ENCODE results near the gene KLHL7. TPM values are rescaled to one million over a fixed set of nuclear protein-coding genes. Genes with fewer than 3 reads are reported as not detected.

Gene KLHL7
- total RNA-seq, 4 donors from 2014 or later: 18.5 to 27.2 (median 26.8) TPM

GRCh38 chr7:23107781-23108180 lies 2.2 kb downstream of the KLHL7 start:
- no peak overlapping the region for H3K27ac ChIP-seq
- H3K9me3 ChIP-seq: no peaks in the 10 kb centered on the region
- 67% methylated on average over 2 of the region's 2 CpGs for WGBS
- TF ChIP-seq POLR2A (IDR thresholded peaks at IDR 0.05): no peak
- TF ChIP-seq EP300 (IDR thresholded peaks at IDR 0.05): no peak
- no peak for TF ChIP-seq POLR2AphosphoS5 (IDR thresholded peaks at IDR 0.05)
- no peaks in the 10 kb centered on the region for H3K27me3 ChIP-seq
- H3K4me3 ChIP-seq: no peak overlapping the region
- no peaks in the 10 kb centered on the region for H3K36me3 ChIP-seq
- no peak for DNase-seq (ENCODE audit: low spot score in 2 of 2)
- H3K4me1 ChIP-seq: peaks cover 31% of the 10 kb centered on the region

DNA sequence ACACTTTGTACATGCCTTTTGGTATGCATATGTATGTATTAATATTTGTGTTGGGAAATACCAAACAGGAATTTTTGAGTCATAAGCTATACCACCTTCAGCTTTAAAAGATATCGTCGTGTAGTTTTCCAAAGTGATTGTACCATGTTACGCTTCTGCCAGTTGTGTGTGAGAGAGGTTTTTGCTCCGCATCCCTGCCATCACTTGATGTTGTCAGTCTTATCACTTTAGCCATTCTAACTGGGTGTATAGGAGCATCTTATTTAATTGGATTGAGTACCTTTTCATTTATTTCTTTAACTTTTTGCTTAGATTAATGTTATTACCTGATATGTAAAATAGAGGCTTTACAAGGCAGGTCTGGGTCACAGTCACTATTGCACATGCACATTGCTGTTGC lies 3.4 kb downstream of the KLHL7 start:
- no peak for DNase-seq (ENCODE audit: low spot score in 2 of 2)
- H3K4me3 ChIP-seq: no peak overlapping the region
- H3K36me3 ChIP-seq: no peaks in the 10 kb centered on the region
- no peak overlapping the region for H3K27ac ChIP-seq
- TF ChIP-seq POLR2AphosphoS5 (IDR thresholded peaks at IDR 0.05): no peak
- TF ChIP-seq POLR2A (IDR thresholded peaks at IDR 0.05): no peak
- TF ChIP-seq EP300 (IDR thresholded peaks at IDR 0.05): no peak
- TF ChIP-seq, protein P1, sequence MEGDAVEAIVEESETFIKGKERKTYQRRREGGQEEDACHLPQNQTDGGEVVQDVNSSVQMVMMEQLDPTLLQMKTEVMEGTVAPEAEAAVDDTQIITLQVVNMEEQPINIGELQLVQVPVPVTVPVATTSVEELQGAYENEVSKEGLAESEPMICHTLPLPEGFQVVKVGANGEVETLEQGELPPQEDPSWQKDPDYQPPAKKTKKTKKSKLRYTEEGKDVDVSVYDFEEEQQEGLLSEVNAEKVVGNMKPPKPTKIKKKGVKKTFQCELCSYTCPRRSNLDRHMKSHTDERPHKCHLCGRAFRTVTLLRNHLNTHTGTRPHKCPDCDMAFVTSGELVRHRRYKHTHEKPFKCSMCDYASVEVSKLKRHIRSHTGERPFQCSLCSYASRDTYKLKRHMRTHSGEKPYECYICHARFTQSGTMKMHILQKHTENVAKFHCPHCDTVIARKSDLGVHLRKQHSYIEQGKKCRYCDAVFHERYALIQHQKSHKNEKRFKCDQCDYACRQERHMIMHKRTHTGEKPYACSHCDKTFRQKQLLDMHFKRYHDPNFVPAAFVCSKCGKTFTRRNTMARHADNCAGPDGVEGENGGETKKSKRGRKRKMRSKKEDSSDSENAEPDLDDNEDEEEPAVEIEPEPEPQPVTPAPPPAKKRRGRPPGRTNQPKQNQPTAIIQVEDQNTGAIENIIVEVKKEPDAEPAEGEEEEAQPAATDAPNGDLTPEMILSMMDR (IDR thresholded peaks at IDR 0.05): no peak
- WGBS: 97% methylated on average over 4 of the region's 4 CpGs
- H3K9me3 ChIP-seq: no peaks in the 10 kb centered on the region
- H3K27me3 ChIP-seq: no peaks in the 10 kb centered on the region
- H3K4me1 ChIP-seq: peaks cover 31% of the 10 kb centered on the region

DNA sequence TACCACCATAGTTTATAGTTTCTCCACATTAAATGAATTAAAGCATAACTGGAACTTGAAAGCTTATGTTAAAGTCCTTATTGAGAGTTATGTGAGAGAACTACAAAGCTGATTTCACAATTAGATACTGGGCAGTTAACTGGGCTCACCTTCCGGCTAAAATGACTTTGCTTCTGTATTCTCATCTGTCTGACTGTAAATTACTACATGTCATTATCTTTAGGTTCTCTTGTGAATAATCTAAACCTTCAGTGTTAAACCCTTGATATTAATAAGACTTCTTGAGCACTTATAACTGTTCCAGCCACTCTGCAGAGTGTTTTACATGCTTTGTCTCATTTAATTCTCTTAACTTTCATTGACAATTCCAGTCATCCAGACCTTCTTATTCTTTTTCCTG lies 3.9 kb downstream of the KLHL7 start:
- no peak overlapping the region for H3K27ac ChIP-seq
- no peaks in the 10 kb centered on the region for H3K9me3 ChIP-seq
- no peaks in the 10 kb centered on the region for H3K36me3 ChIP-seq
- peaks cover 31% of the 10 kb centered on the region for H3K4me1 ChIP-seq
- no peak overlapping the region for H3K4me3 ChIP-seq
- DNase-seq (ENCODE audit: low spot score in 2 of 2): no peak
- WGBS: 95% methylated on average over 1 of the region's 1 CpG
- no peaks in the 10 kb centered on the region for H3K27me3 ChIP-seq
- TF ChIP-seq POLR2AphosphoS5 (IDR thresholded peaks at IDR 0.05): no peak

GRCh38 chr7:23114896-23115295 lies 9.3 kb downstream of the KLHL7 start:
- DNase-seq (ENCODE audit: low spot score in 2 of 2): no peak
- no peak for TF ChIP-seq POLR2AphosphoS5 (IDR thresholded peaks at IDR 0.05)
- no peak for TF ChIP-seq EP300 (IDR thresholded peaks at IDR 0.05)
- no peak for TF ChIP-seq POLR2A (IDR thresholded peaks at IDR 0.05)
- TF ChIP-seq, protein P1 (IDR thresholded peaks at IDR 0.05): no peak
- Histone ChIP-seq H3K4me1 (peaks cover 2% of the 10 kb centered on the region), H3K27me3 (no peaks in the 10 kb centered on the region), H3K36me3 (no peaks in the 10 kb centered on the region), H3K27ac (no peak overlapping the region), H3K4me3 (no peak overlapping the region), H3K9me3 (no peaks in the 10 kb centered on the region)
- 76% methylated on average over 3 of the region's 3 CpGs for WGBS

GRCh38 chr7:23115991-23116390 lies 10.4 kb downstream of the KLHL7 start:
- H3K36me3 ChIP-seq: no peaks in the 10 kb centered on the region
- DNase-seq (ENCODE audit: low spot score in 2 of 2): no peak
- no peak overlapping the region for H3K4me3 ChIP-seq
- H3K4me1 ChIP-seq: no peaks in the 10 kb centered on the region
- TF ChIP-seq EP300 (IDR thresholded peaks at IDR 0.05) (no peak), POLR2AphosphoS5 (IDR thresholded peaks at IDR 0.05) (no peak), POLR2A (IDR thresholded peaks at IDR 0.05) (no peak)
- TF ChIP-seq, protein P1 (IDR thresholded peaks at IDR 0.05): no peak
- no peak overlapping the region for H3K27ac ChIP-seq
- no peaks in the 10 kb centered on the region for H3K9me3 ChIP-seq
- WGBS: 66% methylated on average over 2 of the region's 2 CpGs
- H3K27me3 ChIP-seq: no peaks in the 10 kb centered on the region

GRCh38 chr7:23117841-23118240 lies 12.3 kb downstream of the KLHL7 start:
- 52% methylated on average over 2 of the region's 2 CpGs for WGBS
- TF ChIP-seq, protein P1 (IDR thresholded peaks at IDR 0.05): no peak
- TF ChIP-seq EP300 (IDR thresholded peaks at IDR 0.05): no peak
- TF ChIP-seq POLR2AphosphoS5 (IDR thresholded peaks at IDR 0.05): no peak
- no peak for TF ChIP-seq POLR2A (IDR thresholded peaks at IDR 0.05)

More at GRCh38 chr7:23117841-23118240, 12.3 kb downstream of the KLHL7 start:
- no peaks in the 10 kb centered on the region for H3K4me1 ChIP-seq
- no peak overlapping the region for H3K27ac ChIP-seq
- DNase-seq (ENCODE audit: low spot score in 2 of 2): no peak
- H3K9me3 ChIP-seq: no peaks in the 10 kb centered on the region
- H3K4me3 ChIP-seq: no peak overlapping the region
- no peaks in the 10 kb centered on the region for H3K36me3 ChIP-seq
- H3K27me3 ChIP-seq: no peaks in the 10 kb centered on the region

All from suprapubic skin (tissue), 4 donors.